CD4-positive, alpha-beta T cell (primary cell): ENCODE results near the gene ACER1. TPM values are rescaled to one million over a fixed set of nuclear protein-coding genes. Genes with fewer than 3 reads are reported as not detected.

Experiments used
- ATAC-seq: fragments of 200-7000 bp; cut with Tn5 transposase; one replicate; pipeline ENCODE4 v1.10.0; 2022; ENCODE audit warnings: mild to moderate bottlenecking; ENCODE audit not compliant: poor library complexity
- CTCF ChIA-PET: fragments of 350-600 bp; sonication (Branson Sonifier 250); formaldehyde crosslinking; loops from one replicate; lab custom pipeline; 2021; ENCODE audit warnings: antibody characterized with exemption, inconsistent platforms; lab: Charles Lee
- POLR2A ChIA-PET: fragments of 350-600 bp; sonication (Branson Sonifier 250); formaldehyde crosslinking; loops from one replicate; lab custom pipeline; 2021; ENCODE audit warnings: antibody characterized with exemption, inconsistent platforms; lab: Charles Lee
- DNase-seq, 14 experiments: peaks; one replicate each; pipeline ENCODE4 v3.0.0-alpha.2; 2013 to 2020; ENCODE audit warnings: mixed read lengths in 2 of 14
- H3K27ac ChIP-seq, 2 donors: one replicate each; pipeline versions ENCODE4 v1.5.1 to v1.7.0; 2013; ENCODE audit warnings: low read length in 2 of 2, low read depth in 1 of 2, mild to moderate bottlenecking in 1 of 2
- H3K27me3 ChIP-seq, 2 experiments: 1 replicate in 1 of 2; 2 replicates in 1 of 2; pipeline versions ENCODE4 v1.6.1 to v1.7.0; 2013; ENCODE audit warnings: low read length in 2 of 2, control low read depth in 1 of 2, mild to moderate bottlenecking in 1 of 2, moderate library complexity in 1 of 2; ENCODE audit not compliant: insufficient read depth in 2 of 2, control insufficient read depth in 1 of 2
- H3K36me3 ChIP-seq: one replicate; pipeline ENCODE4 v1.6.1; 2013; ENCODE audit warnings: low read length, control low read depth; ENCODE audit not compliant: insufficient read depth
- H3K4me1 ChIP-seq: one replicate; pipeline ENCODE4 v1.6.1; 2013; ENCODE audit warnings: low read length, control low read depth; ENCODE audit not compliant: insufficient read depth
- H3K4me3 ChIP-seq: one replicate; pipeline ENCODE4 v1.5.1; 2013; ENCODE audit warnings: mild to moderate bottlenecking, low read length, moderate library complexity
- H3K9me3 ChIP-seq, 2 experiments: 1 replicate in 1 of 2; 2 replicates in 1 of 2; pipeline versions ENCODE4 v1.6.1 to v1.7.0; 2013; ENCODE audit warnings: low read length in 2 of 2, mild to moderate bottlenecking in 2 of 2, control low read depth in 1 of 2, moderate library complexity in 1 of 2; ENCODE audit not compliant: control insufficient read depth in 1 of 2, insufficient read depth in 1 of 2
- H3K27ac Mint-ChIP-seq: one replicate; pipeline ENCODE4 v1.8.0; 2020; ENCODE audit warnings: mixed read lengths
- H3K27me3 Mint-ChIP-seq: one replicate; pipeline ENCODE4 v1.8.0; 2021; ENCODE audit warnings: mixed read lengths
- H3K36me3 Mint-ChIP-seq: one replicate; pipeline ENCODE4 v1.8.0; 2021; ENCODE audit warnings: low read depth, mixed read lengths
- H3K4me1 Mint-ChIP-seq: one replicate; pipeline ENCODE4 v1.8.0; 2021; ENCODE audit warnings: low read depth, mixed read lengths
- H3K4me3 Mint-ChIP-seq: one replicate; pipeline ENCODE4 v1.8.0; 2020; ENCODE audit warnings: mild to moderate bottlenecking, mixed read lengths
- H3K9me3 Mint-ChIP-seq: one replicate; pipeline ENCODE4 v1.8.0; 2020; ENCODE audit warnings: mixed read lengths
- intact Hi-C, 2 experiments: fragments of 100-400 bp; cut with DNase I in 1 of 2; cut with micrococcal nuclease in 1 of 2; formaldehyde crosslinking; loops; one replicate each; pipeline versions ENCODE4 v1.15.1 to v1.9.0; 2023 to 2025; cut with DNase I, micrococcal nuclease
- total RNA-seq, 174 experiments: library from RNA in 2 of 174; stranded (reverse) in 2 of 174; gene quantifications; one replicate each; pipeline ENCODE4 v1.2.3 and lab custom pipeline; 2021 to 2026
- TF ChIP-seq, protein P1 (sequence below): fragments of 200-600 bp; IDR thresholded peaks from one replicate; pipeline ENCODE4 v1.8.0; 2022; ENCODE audit warnings: antibody characterized with exemption, mild to moderate bottlenecking

The ACER1 gene
- total RNA-seq, 2 experiments from 2014 or later, result 2.7 to 3.1 TPM

GRCh38 chr19:6278051-6278450 is 55.4 kb downstream of the ACER1 start:
- TF ChIP-seq, protein P1, sequence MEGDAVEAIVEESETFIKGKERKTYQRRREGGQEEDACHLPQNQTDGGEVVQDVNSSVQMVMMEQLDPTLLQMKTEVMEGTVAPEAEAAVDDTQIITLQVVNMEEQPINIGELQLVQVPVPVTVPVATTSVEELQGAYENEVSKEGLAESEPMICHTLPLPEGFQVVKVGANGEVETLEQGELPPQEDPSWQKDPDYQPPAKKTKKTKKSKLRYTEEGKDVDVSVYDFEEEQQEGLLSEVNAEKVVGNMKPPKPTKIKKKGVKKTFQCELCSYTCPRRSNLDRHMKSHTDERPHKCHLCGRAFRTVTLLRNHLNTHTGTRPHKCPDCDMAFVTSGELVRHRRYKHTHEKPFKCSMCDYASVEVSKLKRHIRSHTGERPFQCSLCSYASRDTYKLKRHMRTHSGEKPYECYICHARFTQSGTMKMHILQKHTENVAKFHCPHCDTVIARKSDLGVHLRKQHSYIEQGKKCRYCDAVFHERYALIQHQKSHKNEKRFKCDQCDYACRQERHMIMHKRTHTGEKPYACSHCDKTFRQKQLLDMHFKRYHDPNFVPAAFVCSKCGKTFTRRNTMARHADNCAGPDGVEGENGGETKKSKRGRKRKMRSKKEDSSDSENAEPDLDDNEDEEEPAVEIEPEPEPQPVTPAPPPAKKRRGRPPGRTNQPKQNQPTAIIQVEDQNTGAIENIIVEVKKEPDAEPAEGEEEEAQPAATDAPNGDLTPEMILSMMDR, result no peak
- H3K4me3 ChIP-seq, result no peak overlapping the region
- Mint-ChIP-seq H3K4me3 (peak overlapping the region; percentile 94), H3K27ac (peak overlapping the region; percentile 86), H3K36me3 (no peaks in the 10 kb centered on the region), H3K4me1 (peaks cover 49% of the 10 kb centered on the region), H3K27me3 (no peaks in the 10 kb centered on the region), H3K9me3 (no peaks in the 10 kb centered on the region)
- DNase-seq (peak in 2 of 14 experiments; percentile 23 to 44), ATAC-seq (no peak)
- intact Hi-C loops, result loop anchor here in 1 of 2 experiments (2.0 kb wide), 1 partner anchor 77 kb away; no protein-coding TSS in a partner anchor
- peaks cover 51% of the 10 kb centered on the region for H3K4me1 ChIP-seq
- H3K27ac ChIP-seq, result peak overlapping the region in 1 of 2 donors; percentile 75
- H3K9me3 ChIP-seq, result no peaks in the 10 kb centered on the region
- no peaks in the 10 kb centered on the region for H3K27me3 ChIP-seq
- ChIA-PET CTCF (no interaction called here), POLR2A (interaction anchor here (0.6 kb wide), 1 partner anchor 874 kb away, joined by 4 read pairs; no protein-coding TSS in a partner anchor)
- no peaks in the 10 kb centered on the region for H3K36me3 ChIP-seq

- peak overlapping the region; percentile 11 for H3K27ac Mint-ChIP-seq
- ChIA-PET POLR2A (no interaction called here), CTCF (no interaction called here)
- peaks cover 61% of the 10 kb centered on the region for H3K4me1 Mint-ChIP-seq
- Histone ChIP-seq H3K4me1 (peaks cover 62% of the 10 kb centered on the region), H3K27ac (no peak overlapping the region), H3K27me3 (no peaks in the 10 kb centered on the region), H3K4me3 (no peak overlapping the region), H3K36me3 (no peaks in the 10 kb centered on the region), H3K9me3 (no peaks in the 10 kb centered on the region)
- ATAC-seq (no peak), DNase-seq (no peak)
- no peaks in the 10 kb centered on the region for H3K9me3 Mint-ChIP-seq
- H3K36me3 Mint-ChIP-seq, result peaks cover 7% of the 10 kb centered on the region
- no peak overlapping the region for H3K4me3 Mint-ChIP-seq
- intact Hi-C loops, result no loop called here
- H3K27me3 Mint-ChIP-seq, result no peaks in the 10 kb centered on the region
- TF ChIP-seq, protein P1, result no peak
Observed at GRCh38 chr19:6276447-6276846, 57.0 kb downstream of the ACER1 start.

DNA sequence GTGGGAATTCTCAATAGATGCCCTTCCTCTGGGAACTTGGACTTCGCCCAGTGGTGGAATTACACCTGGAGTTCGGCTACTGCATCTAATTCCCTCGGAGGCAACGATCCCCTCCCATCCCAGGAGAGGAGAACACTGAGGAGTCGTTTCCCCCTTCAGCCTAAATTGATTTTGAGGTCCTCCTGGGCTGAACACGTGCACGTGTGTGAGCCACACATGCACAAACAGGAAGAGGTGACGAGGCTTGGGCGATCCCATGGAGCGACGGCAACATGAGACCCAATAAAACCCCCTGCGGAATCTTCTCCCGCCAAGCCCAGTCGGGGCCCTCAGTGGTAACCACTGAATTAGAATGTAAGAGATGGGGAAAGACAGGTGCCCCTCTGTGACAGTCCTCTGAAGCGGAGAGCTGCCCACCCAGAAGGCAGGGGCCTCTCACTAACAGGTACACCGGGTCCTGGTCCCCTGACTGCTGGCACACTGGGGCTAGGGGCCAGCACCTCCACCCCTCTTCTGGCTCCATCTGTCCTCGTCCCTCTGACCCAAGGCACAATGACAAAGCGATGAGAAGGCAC is 58.2 kb downstream of the ACER1 start:
- ChIA-PET POLR2A (no interaction called here), CTCF (no interaction called here)
- H3K27ac Mint-ChIP-seq, result no peak overlapping the region
- TF ChIP-seq, protein P1, result no peak
- DNase-seq (no peak), ATAC-seq (no peak)
- H3K27me3 ChIP-seq, result no peaks in the 10 kb centered on the region
- H3K9me3 Mint-ChIP-seq, result no peaks in the 10 kb centered on the region
- H3K36me3 ChIP-seq, result peaks cover 3% of the 10 kb centered on the region
- H3K27me3 Mint-ChIP-seq, result no peaks in the 10 kb centered on the region
- intact Hi-C loops, result no loop called here
- H3K9me3 ChIP-seq, result no peaks in the 10 kb centered on the region
- H3K4me1 Mint-ChIP-seq, result peaks cover 68% of the 10 kb centered on the region
- H3K4me3 Mint-ChIP-seq, result no peak overlapping the region
- no peak overlapping the region for H3K4me3 ChIP-seq
- peaks cover 18% of the 10 kb centered on the region for H3K36me3 Mint-ChIP-seq
- H3K27ac ChIP-seq, result no peak overlapping the region
- H3K4me1 ChIP-seq, result peaks cover 58% of the 10 kb centered on the region
